Measurements from ENCODE around the gene STK25. TPM values are rescaled to one million over a fixed set of nuclear protein-coding genes. Genes with fewer than 3 reads are reported as not detected.

STK25 gene
- total RNA-seq, 6 experiments from 2014 or later: 51.0 to 99.1 (median 63.5) TPM

- TF ChIP-seq POLR2A (IDR thresholded peaks at IDR 0.05): no peak
- TF ChIP-seq, protein P1, sequence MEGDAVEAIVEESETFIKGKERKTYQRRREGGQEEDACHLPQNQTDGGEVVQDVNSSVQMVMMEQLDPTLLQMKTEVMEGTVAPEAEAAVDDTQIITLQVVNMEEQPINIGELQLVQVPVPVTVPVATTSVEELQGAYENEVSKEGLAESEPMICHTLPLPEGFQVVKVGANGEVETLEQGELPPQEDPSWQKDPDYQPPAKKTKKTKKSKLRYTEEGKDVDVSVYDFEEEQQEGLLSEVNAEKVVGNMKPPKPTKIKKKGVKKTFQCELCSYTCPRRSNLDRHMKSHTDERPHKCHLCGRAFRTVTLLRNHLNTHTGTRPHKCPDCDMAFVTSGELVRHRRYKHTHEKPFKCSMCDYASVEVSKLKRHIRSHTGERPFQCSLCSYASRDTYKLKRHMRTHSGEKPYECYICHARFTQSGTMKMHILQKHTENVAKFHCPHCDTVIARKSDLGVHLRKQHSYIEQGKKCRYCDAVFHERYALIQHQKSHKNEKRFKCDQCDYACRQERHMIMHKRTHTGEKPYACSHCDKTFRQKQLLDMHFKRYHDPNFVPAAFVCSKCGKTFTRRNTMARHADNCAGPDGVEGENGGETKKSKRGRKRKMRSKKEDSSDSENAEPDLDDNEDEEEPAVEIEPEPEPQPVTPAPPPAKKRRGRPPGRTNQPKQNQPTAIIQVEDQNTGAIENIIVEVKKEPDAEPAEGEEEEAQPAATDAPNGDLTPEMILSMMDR (IDR thresholded peaks at IDR 0.05): no peak
- H3K4me3 ChIP-seq: no peak overlapping the region
- no peak overlapping the region for H3K27ac ChIP-seq
- no peaks in the 10 kb centered on the region for H3K27me3 ChIP-seq
- H3K9me3 ChIP-seq: no peaks in the 10 kb centered on the region
- 81% methylated on average over 13 of the region's 19 CpGs for WGBS (ENCODE audit: insufficient coverage, low coverage, low lambda C conversion rate, missing lambda C conversion rate)
- DNase-seq: no peak
- ATAC-seq: peak in 2 of 4 donors; percentile 20 to 28
- H3K4me1 ChIP-seq: no peaks in the 10 kb centered on the region
- intact Hi-C loops (cut with DNase I): no loop called here
- H3K36me3 ChIP-seq: peaks cover 0 to 5% (median 2%) of the 10 kb centered on the region in 4 donors
Observed at GRCh38 chr2:241461693-241462677, 46.4 kb downstream of the STK25 start.

GRCh38 chr2:241460631-241461030 lies 47.8 kb downstream of the STK25 start:
- H3K9me3 ChIP-seq: no peaks in the 10 kb centered on the region
- no peak overlapping the region for H3K27ac ChIP-seq
- DNase-seq (no peak), ATAC-seq (peak in 1 of 4 donors; percentile 18)
- intact Hi-C loops (cut with DNase I): no loop called here
- 94% methylated on average over 2 of the region's 3 CpGs for WGBS (ENCODE audit: insufficient coverage, low coverage, low lambda C conversion rate, missing lambda C conversion rate)
- H3K27me3 ChIP-seq: no peaks in the 10 kb centered on the region
- TF ChIP-seq POLR2A (IDR thresholded peaks at IDR 0.05): no peak
- TF ChIP-seq, protein P1 (IDR thresholded peaks at IDR 0.05): no peak
- H3K4me1 ChIP-seq: no peaks in the 10 kb centered on the region
- H3K36me3 ChIP-seq: peaks cover 0 to 5% (median 2%) of the 10 kb centered on the region in 4 donors
- H3K4me3 ChIP-seq: no peak overlapping the region

GRCh38 chr2:241459520-241459919 lies 48.9 kb downstream of the STK25 start:
- intact Hi-C loops (cut with DNase I): no loop called here
- Histone ChIP-seq H3K36me3 (peaks cover 0 to 5% (median 1%) of the 10 kb centered on the region in 4 donors), H3K9me3 (no peaks in the 10 kb centered on the region), H3K27me3 (no peaks in the 10 kb centered on the region), H3K4me3 (no peak overlapping the region), H3K4me1 (peaks cover 0 to 5% (median 0%) of the 10 kb centered on the region in 4 donors), H3K27ac (no peak overlapping the region)
- WGBS (ENCODE audit: insufficient coverage, low coverage, low lambda C conversion rate, missing lambda C conversion rate): no CpG with 5 or more reads among the region's 13 CpGs
- TF ChIP-seq POLR2A (IDR thresholded peaks at IDR 0.05): no peak
- TF ChIP-seq, protein P1 (IDR thresholded peaks at IDR 0.05): no peak
- DNase-seq (no peak), ATAC-seq (no peak)

DNA sequence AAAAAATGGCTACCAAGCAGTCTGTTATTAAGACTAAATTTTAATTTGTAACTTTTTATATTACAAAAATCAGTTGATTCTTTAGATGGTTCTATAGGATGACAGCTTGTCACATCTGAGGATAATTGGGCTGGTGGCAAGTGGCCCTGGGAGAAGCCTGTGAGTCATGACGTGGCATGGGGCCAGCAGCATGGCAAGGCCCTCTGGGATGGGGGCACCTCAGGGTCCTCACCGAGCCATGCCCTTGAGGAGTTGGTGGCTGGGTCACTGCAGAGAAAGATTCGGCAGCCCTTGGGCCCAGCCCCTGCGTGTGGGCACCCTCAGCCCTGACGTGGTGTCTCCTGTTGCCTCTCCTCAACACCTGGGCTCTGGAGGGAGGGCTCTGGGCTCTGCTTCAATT lies 49.7 kb downstream of the STK25 start:
- TF ChIP-seq, protein P1 (IDR thresholded peaks at IDR 0.05): no peak
- TF ChIP-seq POLR2A (IDR thresholded peaks at IDR 0.05): no peak
- Histone ChIP-seq H3K27me3 (no peaks in the 10 kb centered on the region), H3K4me3 (no peak overlapping the region), H3K36me3 (peaks cover 0 to 5% (median 0%) of the 10 kb centered on the region in 4 donors), H3K9me3 (no peaks in the 10 kb centered on the region), H3K4me1 (peaks cover 0 to 5% (median 0%) of the 10 kb centered on the region in 4 donors), H3K27ac (no peak overlapping the region)
- intact Hi-C loops (cut with DNase I): no loop called here
- ATAC-seq (no peak), DNase-seq (no peak)
- 69% methylated on average over 2 of the region's 5 CpGs for WGBS (ENCODE audit: insufficient coverage, low coverage, low lambda C conversion rate, missing lambda C conversion rate)
